Measurements from ENCODE around the gene DSPP. TPM values are rescaled to one million over a fixed set of nuclear protein-coding genes. Genes with fewer than 3 reads are reported as not detected.

The DSPP gene
- total RNA-seq, 1 experiment from 2014 or later = not detected

DNA sequence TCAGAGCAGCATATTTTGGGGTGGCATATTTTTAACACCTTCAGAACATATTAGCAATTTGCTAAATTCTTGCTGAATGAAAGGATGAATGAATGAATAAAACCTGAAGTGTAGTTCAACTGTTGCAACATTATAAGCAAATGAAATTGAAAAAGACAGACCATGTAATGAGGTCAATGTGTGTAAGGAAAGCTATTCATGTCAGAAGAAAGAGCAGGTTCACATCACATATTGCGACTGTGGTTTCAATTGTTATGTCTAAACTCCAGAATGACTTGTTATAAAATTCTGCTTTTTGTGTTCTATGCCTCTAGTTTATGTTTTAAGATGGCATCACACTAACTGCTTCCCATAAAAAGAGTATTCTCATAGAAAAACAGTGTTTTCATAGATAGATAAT, 32.9 kb upstream of the DSPP start (continued):
- TF ChIP-seq, protein P1, sequence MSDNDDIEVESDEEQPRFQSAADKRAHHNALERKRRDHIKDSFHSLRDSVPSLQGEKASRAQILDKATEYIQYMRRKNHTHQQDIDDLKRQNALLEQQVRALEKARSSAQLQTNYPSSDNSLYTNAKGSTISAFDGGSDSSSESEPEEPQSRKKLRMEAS (CRISPR knock-in tag; IDR thresholded peaks at IDR 0.05) = no peak
- TF ChIP-seq PRRX2 (CRISPR knock-in tag; IDR thresholded peaks at IDR 0.05) = no peak
- TF ChIP-seq, protein P2, sequence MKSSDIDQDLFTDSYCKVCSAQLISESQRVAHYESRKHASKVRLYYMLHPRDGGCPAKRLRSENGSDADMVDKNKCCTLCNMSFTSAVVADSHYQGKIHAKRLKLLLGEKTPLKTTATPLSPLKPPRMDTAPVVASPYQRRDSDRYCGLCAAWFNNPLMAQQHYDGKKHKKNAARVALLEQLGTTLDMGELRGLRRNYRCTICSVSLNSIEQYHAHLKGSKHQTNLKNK (CRISPR knock-in tag; IDR thresholded peaks at IDR 0.05) = no peak
- no peak for TF ChIP-seq NR1H2 (CRISPR knock-in tag; IDR thresholded peaks at IDR 0.05)
- no peak for TF ChIP-seq NR3C1 (CRISPR knock-in tag; conservative IDR thresholded peaks at IDR 0.05; ENCODE audit: low read depth)
- TF ChIP-seq, protein P3, sequence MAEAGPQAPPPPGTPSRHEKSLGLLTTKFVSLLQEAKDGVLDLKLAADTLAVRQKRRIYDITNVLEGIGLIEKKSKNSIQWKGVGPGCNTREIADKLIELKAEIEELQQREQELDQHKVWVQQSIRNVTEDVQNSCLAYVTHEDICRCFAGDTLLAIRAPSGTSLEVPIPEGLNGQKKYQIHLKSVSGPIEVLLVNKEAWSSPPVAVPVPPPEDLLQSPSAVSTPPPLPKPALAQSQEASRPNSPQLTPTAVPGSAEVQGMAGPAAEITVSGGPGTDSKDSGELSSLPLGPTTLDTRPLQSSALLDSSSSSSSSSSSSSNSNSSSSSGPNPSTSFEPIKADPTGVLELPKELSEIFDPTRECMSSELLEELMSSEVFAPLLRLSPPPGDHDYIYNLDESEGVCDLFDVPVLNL (CRISPR knock-in tag; IDR thresholded peaks at IDR 0.05; ENCODE audit: borderline replicate concordance, low read depth) = no peak

DNA sequence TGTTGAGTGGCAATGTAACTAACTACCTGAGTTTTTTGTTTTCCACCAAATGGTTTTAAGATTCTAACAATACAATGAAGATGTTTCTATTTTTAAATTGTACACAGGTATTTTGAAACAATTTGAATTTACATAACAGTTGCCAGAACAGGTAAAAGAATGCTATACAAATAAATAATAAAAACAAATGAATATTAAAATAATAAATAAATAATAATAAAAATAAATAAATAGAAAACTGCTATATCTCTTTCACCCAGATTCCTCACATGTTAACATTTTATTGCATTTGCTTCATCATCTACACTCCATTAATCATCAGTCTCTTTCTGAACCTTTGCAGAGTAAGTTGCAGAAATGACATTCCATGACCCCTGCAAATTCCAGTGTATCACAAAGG, 32.3 kb upstream of the DSPP start:
- Mint-ChIP-seq H3K36me3 (0 out of 2 replicates have a peak, but pooled peaks cover 3% of the 10 kb centered on the region), H3K27ac (no peak overlapping the region), H3K9me3 (peaks cover 7% of the 10 kb centered on the region), H3K4me3 (no peak overlapping the region), H3K27me3 (ENCODE audit: low read depth) (no peaks in the 10 kb centered on the region), H3K4me1 (peaks cover 24% of the 10 kb centered on the region)
- TF ChIP-seq, protein P4, sequence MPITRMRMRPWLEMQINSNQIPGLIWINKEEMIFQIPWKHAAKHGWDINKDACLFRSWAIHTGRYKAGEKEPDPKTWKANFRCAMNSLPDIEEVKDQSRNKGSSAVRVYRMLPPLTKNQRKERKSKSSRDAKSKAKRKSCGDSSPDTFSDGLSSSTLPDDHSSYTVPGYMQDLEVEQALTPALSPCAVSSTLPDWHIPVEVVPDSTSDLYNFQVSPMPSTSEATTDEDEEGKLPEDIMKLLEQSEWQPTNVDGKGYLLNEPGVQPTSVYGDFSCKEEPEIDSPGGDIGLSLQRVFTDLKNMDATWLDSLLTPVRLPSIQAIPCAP (CRISPR knock-in tag; IDR thresholded peaks at IDR 0.05) = no peak
- peak; percentile 93 for TF ChIP-seq HMGA2 (CRISPR knock-in tag; IDR thresholded peaks at IDR 0.05)
- ATAC-seq = no peak
- no peak for DNase-seq (ENCODE audit: low spot score)
- ChIA-PET CTCF (no interaction called here), POLR2A (no interaction called here)

DNA sequence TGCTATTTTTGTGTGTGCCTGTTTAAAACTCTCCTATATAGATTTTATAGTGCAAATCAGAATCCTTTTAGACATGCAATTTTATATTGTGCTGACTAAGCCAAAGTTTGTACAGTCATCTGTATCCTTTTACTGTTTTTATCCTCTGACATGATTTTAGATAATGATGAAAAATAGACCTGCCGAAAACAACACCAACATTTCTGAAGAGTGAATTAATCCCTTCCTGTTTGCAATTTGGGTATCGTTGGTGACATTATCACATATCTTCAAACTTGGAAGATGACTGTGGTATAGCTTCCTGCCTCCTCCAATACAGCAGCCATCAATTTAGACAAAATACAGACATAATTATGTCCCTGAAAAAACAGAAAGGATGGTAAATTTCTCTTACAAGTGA, 28.9 kb upstream of the DSPP start:
- Mint-ChIP-seq H3K27me3 (ENCODE audit: low read depth) (no peaks in the 10 kb centered on the region), H3K36me3 (no peaks in the 10 kb centered on the region), H3K4me1 (peaks cover 18% of the 10 kb centered on the region), H3K27ac (no peak overlapping the region), H3K9me3 (peaks cover under 1% of the 10 kb centered on the region), H3K4me3 (no peak overlapping the region)
- ChIA-PET POLR2A (no interaction called here), CTCF (no interaction called here)
- DNase-seq (ENCODE audit: low spot score) (no peak), ATAC-seq (no peak)
- TF ChIP-seq, protein P5, sequence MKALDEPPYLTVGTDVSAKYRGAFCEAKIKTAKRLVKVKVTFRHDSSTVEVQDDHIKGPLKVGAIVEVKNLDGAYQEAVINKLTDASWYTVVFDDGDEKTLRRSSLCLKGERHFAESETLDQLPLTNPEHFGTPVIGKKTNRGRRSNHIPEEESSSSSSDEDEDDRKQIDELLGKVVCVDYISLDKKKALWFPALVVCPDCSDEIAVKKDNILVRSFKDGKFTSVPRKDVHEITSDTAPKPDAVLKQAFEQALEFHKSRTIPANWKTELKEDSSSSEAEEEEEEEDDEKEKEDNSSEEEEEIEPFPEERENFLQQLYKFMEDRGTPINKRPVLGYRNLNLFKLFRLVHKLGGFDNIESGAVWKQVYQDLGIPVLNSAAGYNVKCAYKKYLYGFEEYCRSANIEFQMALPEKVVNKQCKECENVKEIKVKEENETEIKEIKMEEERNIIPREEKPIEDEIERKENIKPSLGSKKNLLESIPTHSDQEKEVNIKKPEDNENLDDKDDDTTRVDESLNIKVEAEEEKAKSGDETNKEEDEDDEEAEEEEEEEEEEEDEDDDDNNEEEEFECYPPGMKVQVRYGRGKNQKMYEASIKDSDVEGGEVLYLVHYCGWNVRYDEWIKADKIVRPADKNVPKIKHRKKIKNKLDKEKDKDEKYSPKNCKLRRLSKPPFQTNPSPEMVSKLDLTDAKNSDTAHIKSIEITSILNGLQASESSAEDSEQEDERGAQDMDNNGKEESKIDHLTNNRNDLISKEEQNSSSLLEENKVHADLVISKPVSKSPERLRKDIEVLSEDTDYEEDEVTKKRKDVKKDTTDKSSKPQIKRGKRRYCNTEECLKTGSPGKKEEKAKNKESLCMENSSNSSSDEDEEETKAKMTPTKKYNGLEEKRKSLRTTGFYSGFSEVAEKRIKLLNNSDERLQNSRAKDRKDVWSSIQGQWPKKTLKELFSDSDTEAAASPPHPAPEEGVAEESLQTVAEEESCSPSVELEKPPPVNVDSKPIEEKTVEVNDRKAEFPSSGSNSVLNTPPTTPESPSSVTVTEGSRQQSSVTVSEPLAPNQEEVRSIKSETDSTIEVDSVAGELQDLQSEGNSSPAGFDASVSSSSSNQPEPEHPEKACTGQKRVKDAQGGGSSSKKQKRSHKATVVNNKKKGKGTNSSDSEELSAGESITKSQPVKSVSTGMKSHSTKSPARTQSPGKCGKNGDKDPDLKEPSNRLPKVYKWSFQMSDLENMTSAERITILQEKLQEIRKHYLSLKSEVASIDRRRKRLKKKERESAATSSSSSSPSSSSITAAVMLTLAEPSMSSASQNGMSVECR (CRISPR knock-in tag; IDR thresholded peaks at IDR 0.05; ENCODE audit: borderline replicate concordance) = no peak
- TF ChIP-seq ZNF263 (CRISPR knock-in tag; IDR thresholded peaks at IDR 0.05; ENCODE audit: low read depth) = no peak

DNA sequence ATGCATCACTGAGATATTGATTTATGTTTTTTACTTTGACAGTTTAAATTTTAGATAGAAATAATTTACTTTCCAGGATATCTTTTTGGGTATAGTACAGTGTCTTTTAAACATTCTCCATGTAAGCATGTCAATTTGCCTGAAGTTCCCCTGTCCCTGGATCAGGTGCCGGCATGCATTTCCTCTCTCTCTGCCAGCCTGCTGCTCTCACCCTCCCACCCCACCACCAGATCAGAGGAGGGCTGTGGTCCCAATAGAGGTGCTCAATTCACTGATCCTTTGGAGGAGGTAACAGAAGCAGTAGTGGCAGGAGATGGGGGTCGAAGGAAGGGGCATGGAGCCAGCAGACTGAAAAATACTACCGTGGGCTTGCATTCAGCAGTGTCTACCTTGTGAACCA, 28.3 kb upstream of the DSPP start:
- ATAC-seq = peak; percentile 52; the same call in 1 of the 2 replicates
- CTCF ChIA-PET = no interaction called here
- POLR2A ChIA-PET = no interaction called here
- no peaks in the 10 kb centered on the region; the same call in 1 of the 2 replicates for H3K9me3 Mint-ChIP-seq
- TF ChIP-seq, protein P6, sequence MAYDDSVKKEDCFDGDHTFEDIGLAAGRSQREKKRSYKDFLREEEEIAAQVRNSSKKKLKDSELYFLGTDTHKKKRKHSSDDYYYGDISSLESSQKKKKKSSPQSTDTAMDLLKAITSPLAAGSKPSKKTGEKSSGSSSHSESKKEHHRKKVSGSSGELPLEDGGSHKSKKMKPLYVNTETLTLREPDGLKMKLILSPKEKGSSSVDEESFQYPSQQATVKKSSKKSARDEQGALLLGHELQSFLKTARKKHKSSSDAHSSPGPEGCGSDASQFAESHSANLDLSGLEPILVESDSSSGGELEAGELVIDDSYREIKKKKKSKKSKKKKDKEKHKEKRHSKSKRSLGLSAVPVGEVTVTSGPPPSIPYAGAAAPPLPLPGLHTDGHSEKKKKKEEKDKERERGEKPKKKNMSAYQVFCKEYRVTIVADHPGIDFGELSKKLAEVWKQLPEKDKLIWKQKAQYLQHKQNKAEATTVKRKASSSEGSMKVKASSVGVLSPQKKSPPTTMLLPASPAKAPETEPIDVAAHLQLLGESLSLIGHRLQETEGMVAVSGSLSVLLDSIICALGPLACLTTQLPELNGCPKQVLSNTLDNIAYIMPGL (CRISPR knock-in tag; IDR thresholded peaks at IDR 0.05) = no peak
- TF ChIP-seq, protein P7, sequence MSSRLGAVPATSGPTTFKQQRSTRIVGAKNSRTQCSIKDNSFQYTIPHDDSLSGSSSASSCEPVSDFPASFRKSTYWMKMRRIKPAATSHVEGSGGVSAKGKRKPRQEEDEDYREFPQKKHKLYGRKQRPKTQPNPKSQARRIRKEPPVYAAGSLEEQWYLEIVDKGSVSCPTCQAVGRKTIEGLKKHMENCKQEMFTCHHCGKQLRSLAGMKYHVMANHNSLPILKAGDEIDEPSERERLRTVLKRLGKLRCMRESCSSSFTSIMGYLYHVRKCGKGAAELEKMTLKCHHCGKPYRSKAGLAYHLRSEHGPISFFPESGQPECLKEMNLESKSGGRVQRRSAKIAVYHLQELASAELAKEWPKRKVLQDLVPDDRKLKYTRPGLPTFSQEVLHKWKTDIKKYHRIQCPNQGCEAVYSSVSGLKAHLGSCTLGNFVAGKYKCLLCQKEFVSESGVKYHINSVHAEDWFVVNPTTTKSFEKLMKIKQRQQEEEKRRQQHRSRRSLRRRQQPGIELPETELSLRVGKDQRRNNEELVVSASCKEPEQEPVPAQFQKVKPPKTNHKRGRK (CRISPR knock-in tag; IDR thresholded peaks at IDR 0.05; ENCODE audit: borderline replicate concordance) = no peak
- no peak for TF ChIP-seq SMAD3 (CRISPR knock-in tag; IDR thresholded peaks at IDR 0.05; ENCODE audit: borderline replicate concordance)
- peaks cover 18% of the 10 kb centered on the region for H3K4me1 Mint-ChIP-seq
- H3K27me3 Mint-ChIP-seq (ENCODE audit: low read depth) = no peaks in the 10 kb centered on the region
- H3K36me3 Mint-ChIP-seq = no peaks in the 10 kb centered on the region
- no peak overlapping the region for H3K4me3 Mint-ChIP-seq
- no peak for DNase-seq (ENCODE audit: low spot score)
- H3K27ac Mint-ChIP-seq = no peak overlapping the region
